ENCODE data around the gene UGDH.

The UGDH gene

GRCh38 chr4:39559626-39560025, 32.4 kb upstream of the UGDH start:
- peaks cover 16% of the 10 kb centered on the region for H3F3A ChIP-seq (ENCODE audit: control insufficient read depth, insufficient read depth)
- no peaks in the 10 kb centered on the region for H3K9me3 ChIP-seq (ENCODE audit: control insufficient read depth, insufficient read depth, low read length)
- TF ChIP-seq EZH2phosphoT487 (IDR thresholded peaks at IDR 0.05; ENCODE audit: borderline replicate concordance, low read length) (no peak), CTCF (IDR thresholded peaks at IDR 0.05; ENCODE audit: low read depth, low read length, poor library complexity, severe bottlenecking) (no peak)
- H3K4me3 ChIP-seq (ENCODE audit: low read length): no peak overlapping the region
- peaks cover 16% of the 10 kb centered on the region for H3K79me2 ChIP-seq (ENCODE audit: control insufficient read depth, low read length)
- no peak overlapping the region for H3K4me2 ChIP-seq (ENCODE audit: low read length)
- no peaks in the 10 kb centered on the region for H3K9me2 ChIP-seq (replicated peaks; ENCODE audit: control insufficient read depth, low read length)
- H3K4me1 ChIP-seq (ENCODE audit: control insufficient read depth, low read length): no peaks in the 10 kb centered on the region
- peaks cover 74% of the 10 kb centered on the region for H3K36me3 ChIP-seq (ENCODE audit: control insufficient read depth, low read length)
- no peaks in the 10 kb centered on the region for H4K20me1 ChIP-seq (ENCODE audit: control insufficient read depth, insufficient read depth, low read depth, low read length)
- H3K27me3 ChIP-seq (ENCODE audit: control insufficient read depth, low read length): no peaks in the 10 kb centered on the region
- no peak overlapping the region for H3K27ac ChIP-seq (ENCODE audit: low read depth, low read length)

DNA sequence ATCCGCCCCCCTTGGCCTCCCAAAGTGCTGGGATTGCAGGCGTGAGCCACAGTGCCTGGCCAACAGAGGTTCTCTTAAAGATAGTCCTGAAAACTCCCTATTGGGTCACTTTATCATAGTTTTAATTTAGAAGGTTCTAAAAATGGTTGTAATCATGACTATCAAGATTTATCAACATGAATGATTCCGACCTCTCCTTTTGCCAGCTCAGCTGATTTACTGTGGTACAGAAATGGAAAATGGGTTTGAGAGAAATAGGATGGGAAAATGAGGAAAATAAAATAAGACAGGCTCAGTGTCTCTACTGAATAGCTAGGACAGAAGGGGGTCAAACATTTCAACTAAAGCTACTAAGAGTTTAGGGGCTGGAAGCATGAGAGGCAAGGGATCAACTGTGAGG, 28.2 kb upstream of the UGDH start:
- no peak overlapping the region for H3K4me3 ChIP-seq (ENCODE audit: low read length)
- no peaks in the 10 kb centered on the region for H3K9me3 ChIP-seq (ENCODE audit: control insufficient read depth, insufficient read depth, low read length)
- H3K36me3 ChIP-seq (ENCODE audit: control insufficient read depth, low read length): peaks cover 80% of the 10 kb centered on the region
- no peak for TF ChIP-seq CTCF (IDR thresholded peaks at IDR 0.05; ENCODE audit: low read depth, low read length, poor library complexity, severe bottlenecking)
- TF ChIP-seq EZH2phosphoT487 (IDR thresholded peaks at IDR 0.05; ENCODE audit: borderline replicate concordance, low read length): no peak
- no peaks in the 10 kb centered on the region for H3K9me2 ChIP-seq (replicated peaks; ENCODE audit: control insufficient read depth, low read length)
- H3K27ac ChIP-seq (ENCODE audit: low read depth, low read length): no peak overlapping the region
- H3K4me1 ChIP-seq (ENCODE audit: control insufficient read depth, low read length): no peaks in the 10 kb centered on the region
- H3K79me2 ChIP-seq (ENCODE audit: control insufficient read depth, low read length): peaks cover 8% of the 10 kb centered on the region
- H3K4me2 ChIP-seq (ENCODE audit: low read length): no peak overlapping the region
- H3K27me3 ChIP-seq (ENCODE audit: control insufficient read depth, low read length): no peaks in the 10 kb centered on the region
- peaks cover 21% of the 10 kb centered on the region for H3F3A ChIP-seq (ENCODE audit: control insufficient read depth, insufficient read depth)
- H4K20me1 ChIP-seq (ENCODE audit: control insufficient read depth, insufficient read depth, low read depth, low read length): no peaks in the 10 kb centered on the region

DNA sequence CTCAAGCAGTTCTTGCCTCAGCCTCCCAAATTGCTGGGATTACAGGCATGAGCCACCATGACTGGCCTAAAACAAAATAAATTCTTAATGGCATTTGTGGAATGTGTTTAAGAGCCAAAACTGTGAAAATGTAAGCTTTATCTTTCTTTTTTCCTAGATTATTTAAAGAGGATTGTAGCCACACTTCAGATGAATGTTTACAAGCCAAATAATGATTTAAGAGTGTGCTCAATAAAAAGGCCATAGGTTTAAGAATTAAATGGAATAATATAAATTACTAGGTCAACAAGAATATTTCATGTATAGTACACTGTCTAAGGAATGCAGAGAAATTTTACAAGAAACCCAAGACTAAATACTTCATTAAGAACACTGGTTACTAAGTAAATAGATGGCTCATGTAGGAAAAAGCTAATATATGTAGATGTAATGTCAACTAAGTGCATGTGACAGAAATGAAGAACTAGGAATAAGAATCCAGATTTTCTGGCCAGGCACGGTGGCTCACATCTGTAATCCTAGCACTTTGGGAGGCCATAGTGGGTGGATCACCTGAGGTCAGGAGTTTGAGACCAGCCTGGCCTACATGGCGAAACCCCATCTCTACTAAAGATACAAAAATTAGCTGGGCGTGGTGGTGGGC, 21.3 kb upstream of the UGDH start:
- Histone ChIP-seq H3K27ac (ENCODE audit: low read depth, low read length) (no peak overlapping the region), H3K27me3 (ENCODE audit: control insufficient read depth, low read length) (no peaks in the 10 kb centered on the region), H3K4me3 (ENCODE audit: low read length) (no peak overlapping the region), H3F3A (ENCODE audit: control insufficient read depth, insufficient read depth) (peaks cover 38% of the 10 kb centered on the region), H3K9me3 (ENCODE audit: control insufficient read depth, insufficient read depth, low read length) (no peaks in the 10 kb centered on the region), H4K20me1 (ENCODE audit: control insufficient read depth, insufficient read depth, low read depth, low read length) (no peaks in the 10 kb centered on the region), H3K4me1 (ENCODE audit: control insufficient read depth, low read length) (no peaks in the 10 kb centered on the region), H3K4me2 (ENCODE audit: low read length) (no peak overlapping the region), H3K9me2 (replicated peaks; ENCODE audit: control insufficient read depth, low read length) (no peaks in the 10 kb centered on the region), H3K36me3 (ENCODE audit: control insufficient read depth, low read length) (peaks cover 40% of the 10 kb centered on the region), H3K79me2 (ENCODE audit: control insufficient read depth, low read length) (no peaks in the 10 kb centered on the region)
- no peak for TF ChIP-seq CTCF (IDR thresholded peaks at IDR 0.05; ENCODE audit: low read depth, low read length, poor library complexity, severe bottlenecking)
- no peak for TF ChIP-seq EZH2phosphoT487 (IDR thresholded peaks at IDR 0.05; ENCODE audit: borderline replicate concordance, low read length)

Data from DOHH2 (cell line).